ENCODE measurements around the gene CCN2.

Gene CCN2

DNA sequence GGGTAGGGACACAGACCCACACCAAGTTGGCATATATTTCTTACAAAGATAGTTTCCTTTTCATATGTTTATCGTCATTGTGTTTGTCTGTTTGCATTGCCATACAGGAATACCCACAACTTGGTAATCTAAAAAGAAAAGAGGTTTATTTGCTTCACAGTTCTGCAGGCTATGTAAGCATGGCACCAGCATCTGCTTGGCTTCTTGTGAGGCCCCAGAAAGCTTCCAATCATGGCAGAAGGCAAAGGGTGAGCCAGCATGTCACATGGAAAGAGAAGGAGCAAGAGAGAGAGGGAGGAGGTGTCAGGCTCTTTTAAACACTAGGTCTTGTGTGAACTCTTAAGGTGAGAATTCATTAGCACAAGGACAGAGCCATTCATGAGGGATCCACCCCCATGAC is 52.5 kb downstream of the CCN2 start:
- Histone ChIP-seq H3K14ac (ENCODE audit: low read length in 2 of 2) (no peak overlapping the region), H4K8ac (ENCODE audit: low read length) (no peak overlapping the region), H2AK5ac (ENCODE audit: low read length, severe bottlenecking) (no peak overlapping the region), H2BK5ac (ENCODE audit: low read depth, low read length, poor library complexity, severe bottlenecking) (no peak overlapping the region), H2BK15ac (ENCODE audit: low read depth, poor library complexity, severe bottlenecking) (no peak overlapping the region), H3K79me1 (replicated peaks; ENCODE audit: low read length, poor library complexity, severe bottlenecking) (no peaks in the 10 kb centered on the region), H3K4me2 (ENCODE audit: low read length, poor library complexity, severe bottlenecking) (no peak overlapping the region), H3K4me3 (ENCODE audit: insufficient read depth in 1 of 2, low read depth in 1 of 2, low read length in 2 of 2) (no peak overlapping the region), H3K27me3 (ENCODE audit: control insufficient read depth in 1 of 2, insufficient read depth in 1 of 2, low read length in 2 of 2) (no peaks in the 10 kb centered on the region), H3K9me3 (ENCODE audit: control insufficient read depth, low read length) (peaks cover 17% of the 10 kb centered on the region), H2BK12ac (ENCODE audit: low read length in 2 of 2) (no peak overlapping the region), H3K18ac (ENCODE audit: low read depth in 1 of 2, low read length in 2 of 2) (no peak overlapping the region), H3K27ac (ENCODE audit: low read length, poor library complexity, severe bottlenecking) (no peak overlapping the region), H3K36me3 (ENCODE audit: control insufficient read depth in 1 of 2, insufficient read depth in 2 of 2, low read depth in 1 of 2, low read length in 2 of 2) (no peaks in the 10 kb centered on the region), H2AFZ (ENCODE audit: low read depth, low read length) (no peak overlapping the region), H3K23ac (ENCODE audit: low read length in 2 of 2) (no peak overlapping the region), H3K9ac (ENCODE audit: low read length) (no peak overlapping the region), H3K4ac (ENCODE audit: low read depth in 1 of 2, low read length in 2 of 2) (no peak overlapping the region), H2BK120ac (ENCODE audit: low read depth, low read length) (no peak overlapping the region), H4K91ac (ENCODE audit: low read length) (no peak overlapping the region), H3K4me1 (ENCODE audit: control insufficient read depth, insufficient read depth, low read depth, low read length) (peaks cover 2% of the 10 kb centered on the region)
- WGBS, result 88% methylated on average over 1 of the region's 1 CpG
- DNase-seq, result no peak
